ENCODE measurements around the gene CCN5.
"Not testable (repeated sequence)": the region's sequence is repeated elsewhere in the genome, so short reads cannot be mapped to it uniquely, and the experiment has no call there.

The CCN5 gene

GRCh38 chr20:44761423-44761822 lies 46.3 kb downstream of the CCN5 start:
- DNase-seq = no peak

GRCh38 chr20:44762466-44763140 lies 47.4 kb downstream of the CCN5 start:
- DNase-seq = no peak

DNA sequence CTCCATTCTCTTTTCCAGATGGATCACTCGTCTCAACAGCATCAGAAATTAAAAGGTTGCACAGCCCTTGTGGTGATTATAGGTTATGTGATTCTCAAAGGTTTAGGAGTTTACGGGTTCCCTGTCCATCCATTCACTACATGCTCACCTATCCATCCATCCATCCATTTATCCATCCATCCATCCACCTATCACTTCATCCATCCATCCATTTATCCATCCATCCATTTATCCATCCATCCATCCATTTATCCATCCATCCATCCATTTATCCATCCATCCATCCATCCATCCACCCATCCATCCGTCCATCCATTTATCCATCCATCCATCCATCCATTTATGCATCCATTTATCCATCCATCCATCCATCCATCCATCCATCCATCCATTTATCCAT lies 48.6 kb downstream of the CCN5 start:
- DNase-seq = not testable (repeated sequence)

DNA sequence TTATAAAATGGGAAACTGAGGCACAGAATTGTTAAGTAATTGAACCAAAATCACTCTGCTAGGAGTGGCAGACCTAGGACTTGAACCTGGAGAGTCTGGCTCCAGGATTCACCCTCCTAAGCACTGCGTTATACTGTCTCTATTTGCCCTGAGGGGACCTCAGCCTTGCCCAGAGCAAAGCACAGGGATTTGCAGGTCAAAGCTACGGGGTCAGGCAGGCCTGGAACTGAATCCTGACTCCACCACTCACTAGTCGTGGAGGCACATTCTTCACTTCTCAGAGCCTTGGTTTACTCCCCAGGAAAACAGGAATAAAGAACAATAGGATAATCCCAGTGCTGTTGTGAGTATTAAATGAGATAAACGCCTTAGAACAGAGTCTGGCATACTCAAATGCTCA lies 49.9 kb downstream of the CCN5 start:
- DNase-seq = no peak

GRCh38 chr20:44765701-44766347 lies 50.7 kb downstream of the CCN5 start:
- DNase-seq = no peak

DNA sequence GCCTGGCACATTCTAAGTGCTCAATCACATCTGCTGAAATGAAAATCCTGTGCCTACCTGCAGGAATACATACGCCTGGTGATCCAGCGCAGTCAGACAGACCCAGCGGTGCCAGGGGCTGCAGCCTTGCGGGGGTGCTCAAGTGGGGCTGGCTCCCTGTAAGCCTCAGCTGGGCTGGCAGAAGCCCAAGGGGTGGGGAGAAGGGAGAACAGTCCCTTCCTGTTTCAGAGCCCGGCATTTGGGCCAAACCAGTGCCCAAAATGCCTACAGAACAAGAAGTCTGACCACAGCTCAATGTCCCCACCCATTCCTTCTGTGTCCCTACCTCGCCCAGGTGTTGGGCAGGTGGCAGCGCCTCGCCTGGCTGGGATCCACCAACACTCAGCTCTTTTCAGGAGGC lies 53.1 kb downstream of the CCN5 start:
- DNase-seq = no peak

GRCh38 chr20:44768854-44769480 lies 53.8 kb downstream of the CCN5 start:
- DNase-seq = no peak

GRCh38 chr20:44769481-44769863 lies 54.3 kb downstream of the CCN5 start:
- DNase-seq = no peak

GRCh38 chr20:44770484-44771171 lies 55.5 kb downstream of the CCN5 start:
- no peak for DNase-seq

DNA sequence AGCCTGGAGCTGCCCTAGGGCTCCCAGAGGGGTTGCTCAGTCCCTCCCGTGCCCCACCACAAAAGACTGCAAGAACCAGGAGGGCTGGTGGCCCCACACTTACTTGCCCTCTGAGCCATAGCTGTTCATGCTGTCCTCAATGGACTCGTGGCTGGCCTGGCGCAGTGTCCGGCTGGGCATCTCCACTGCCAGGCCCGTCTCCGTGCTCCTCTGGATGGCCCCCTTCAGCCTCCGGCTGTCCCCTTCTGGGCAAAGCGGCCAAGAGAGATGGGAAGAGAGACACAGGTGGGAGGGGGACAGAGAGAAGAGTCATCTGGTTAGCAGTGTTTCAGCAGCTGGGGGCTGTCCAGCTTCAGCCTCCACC lies 56.0 kb downstream of the CCN5 start:
- DNase-seq = no peak

DNA sequence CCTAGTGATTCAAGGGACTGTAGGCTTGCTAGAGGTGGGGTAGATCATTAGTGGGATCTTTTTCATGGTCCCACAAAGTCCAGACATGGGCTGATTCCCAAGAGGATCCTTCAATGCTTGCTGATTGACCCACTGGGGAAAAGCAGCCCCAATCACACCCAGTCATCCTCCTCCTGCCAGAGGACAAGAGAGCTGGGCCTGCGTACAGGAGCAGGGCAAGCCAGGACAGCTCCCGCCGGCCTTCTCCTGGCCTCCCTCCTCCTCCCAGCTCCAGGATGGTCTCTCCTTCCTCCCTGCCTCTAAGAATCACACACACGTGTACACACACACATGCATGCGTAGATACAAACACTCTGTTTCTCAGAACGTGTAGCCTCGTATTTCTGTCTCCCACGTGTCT lies 57.5 kb downstream of the CCN5 start:
- no peak for DNase-seq

DNA sequence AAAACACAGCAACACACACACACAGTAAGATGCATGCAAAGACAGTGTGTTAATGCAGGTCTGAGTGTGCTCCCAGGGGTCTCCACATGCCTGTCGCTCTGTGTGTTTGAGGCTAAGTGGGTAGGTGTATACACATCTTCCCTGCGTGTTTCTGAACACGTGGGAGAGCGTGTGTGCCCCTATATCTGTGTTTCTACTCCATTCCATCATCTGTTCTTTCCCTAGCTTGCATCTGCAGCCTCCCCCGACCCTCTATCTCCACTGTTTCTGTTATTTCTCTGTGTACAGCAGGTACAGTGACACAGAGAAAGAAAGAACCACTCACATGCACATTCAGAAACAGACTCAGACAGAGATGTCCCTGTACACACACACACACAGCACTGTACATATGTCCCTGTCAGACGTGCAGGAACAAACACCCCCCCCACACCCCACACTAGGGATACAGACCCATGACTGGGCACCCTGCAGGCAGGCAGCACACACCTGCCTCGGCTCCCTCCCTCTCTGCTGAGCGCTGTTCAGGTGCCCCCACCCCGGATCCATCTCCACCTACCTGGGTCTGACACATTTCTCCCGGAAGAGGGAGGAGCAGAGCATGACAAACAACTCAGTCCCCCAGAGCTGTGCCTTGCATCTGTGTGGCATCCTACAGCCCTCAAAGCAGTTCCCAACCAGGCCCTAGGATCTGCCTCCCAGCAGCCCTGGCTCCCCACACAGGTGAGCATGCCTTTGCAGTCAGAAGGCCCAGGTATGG lies 58.1 kb downstream of the CCN5 start:
- no peak for DNase-seq

DNA sequence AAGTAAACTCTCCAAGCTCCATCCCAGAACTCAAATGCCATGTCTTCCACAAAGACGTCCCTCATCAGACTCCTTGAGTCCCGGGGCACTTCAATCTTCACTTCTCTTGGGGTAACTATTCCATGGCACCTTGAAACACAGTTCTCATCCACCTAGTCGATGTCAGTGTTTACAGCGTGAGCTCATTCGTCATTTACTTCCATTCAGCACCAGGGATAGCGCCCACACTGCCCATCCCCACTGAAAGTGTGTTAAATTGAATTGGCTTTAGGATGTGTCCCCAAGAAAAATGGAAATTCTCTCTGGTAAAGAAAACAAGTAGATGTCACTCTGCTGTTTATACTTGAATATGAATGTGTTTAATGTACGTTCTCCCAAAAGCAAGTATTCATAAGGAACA lies 61.8 kb downstream of the CCN5 start:
- peak; percentile 33 to 34 for DNase-seq
